NB4 (cell line): ENCODE data around the gene AVEN.

Experiments
- MAX ChIP-seq: IDR thresholded peaks from 2 replicates; pipeline ENCODE4 v1.6.1; 2011; ENCODE audit warnings: low read depth, low read length
- POLR2A ChIP-seq: IDR thresholded peaks from 2 replicates; pipeline ENCODE4 v1.6.1; 2011; ENCODE audit warnings: mild to moderate bottlenecking; ENCODE audit not compliant: insufficient read length; ENCODE audit errors: extremely low read depth
- TF ChIP-seq, protein P1 (sequence below): IDR thresholded peaks from one replicate; pipeline ENCODE4 v1.5.1; 2012; ENCODE audit warnings: low read depth, low read length

DNA sequence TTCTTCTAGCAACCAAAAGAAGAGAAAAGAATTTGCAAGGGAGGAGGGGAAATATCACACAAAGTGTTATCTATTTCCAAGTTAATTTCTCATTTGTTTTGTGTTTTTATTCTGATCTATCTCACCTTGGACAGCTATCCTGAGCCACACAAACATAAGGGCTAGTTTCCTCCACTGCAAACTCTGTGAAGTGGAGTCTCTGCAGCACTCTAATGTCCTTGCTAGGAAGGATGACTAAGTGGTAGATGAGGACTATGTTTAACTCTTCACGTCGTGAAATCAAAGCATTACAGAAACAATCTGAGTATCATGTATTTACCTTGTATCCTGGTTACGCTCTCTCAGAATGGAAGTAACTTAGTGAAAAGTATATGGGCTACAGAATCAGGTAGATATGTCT is 104.6 kb downstream of the AVEN start:
- TF ChIP-seq, protein P1, sequence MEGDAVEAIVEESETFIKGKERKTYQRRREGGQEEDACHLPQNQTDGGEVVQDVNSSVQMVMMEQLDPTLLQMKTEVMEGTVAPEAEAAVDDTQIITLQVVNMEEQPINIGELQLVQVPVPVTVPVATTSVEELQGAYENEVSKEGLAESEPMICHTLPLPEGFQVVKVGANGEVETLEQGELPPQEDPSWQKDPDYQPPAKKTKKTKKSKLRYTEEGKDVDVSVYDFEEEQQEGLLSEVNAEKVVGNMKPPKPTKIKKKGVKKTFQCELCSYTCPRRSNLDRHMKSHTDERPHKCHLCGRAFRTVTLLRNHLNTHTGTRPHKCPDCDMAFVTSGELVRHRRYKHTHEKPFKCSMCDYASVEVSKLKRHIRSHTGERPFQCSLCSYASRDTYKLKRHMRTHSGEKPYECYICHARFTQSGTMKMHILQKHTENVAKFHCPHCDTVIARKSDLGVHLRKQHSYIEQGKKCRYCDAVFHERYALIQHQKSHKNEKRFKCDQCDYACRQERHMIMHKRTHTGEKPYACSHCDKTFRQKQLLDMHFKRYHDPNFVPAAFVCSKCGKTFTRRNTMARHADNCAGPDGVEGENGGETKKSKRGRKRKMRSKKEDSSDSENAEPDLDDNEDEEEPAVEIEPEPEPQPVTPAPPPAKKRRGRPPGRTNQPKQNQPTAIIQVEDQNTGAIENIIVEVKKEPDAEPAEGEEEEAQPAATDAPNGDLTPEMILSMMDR: no peak
- TF ChIP-seq POLR2A: no peak
- no peak for TF ChIP-seq MAX
